ENCODE data around the gene PKNOX2.

The PKNOX2 gene

DNA sequence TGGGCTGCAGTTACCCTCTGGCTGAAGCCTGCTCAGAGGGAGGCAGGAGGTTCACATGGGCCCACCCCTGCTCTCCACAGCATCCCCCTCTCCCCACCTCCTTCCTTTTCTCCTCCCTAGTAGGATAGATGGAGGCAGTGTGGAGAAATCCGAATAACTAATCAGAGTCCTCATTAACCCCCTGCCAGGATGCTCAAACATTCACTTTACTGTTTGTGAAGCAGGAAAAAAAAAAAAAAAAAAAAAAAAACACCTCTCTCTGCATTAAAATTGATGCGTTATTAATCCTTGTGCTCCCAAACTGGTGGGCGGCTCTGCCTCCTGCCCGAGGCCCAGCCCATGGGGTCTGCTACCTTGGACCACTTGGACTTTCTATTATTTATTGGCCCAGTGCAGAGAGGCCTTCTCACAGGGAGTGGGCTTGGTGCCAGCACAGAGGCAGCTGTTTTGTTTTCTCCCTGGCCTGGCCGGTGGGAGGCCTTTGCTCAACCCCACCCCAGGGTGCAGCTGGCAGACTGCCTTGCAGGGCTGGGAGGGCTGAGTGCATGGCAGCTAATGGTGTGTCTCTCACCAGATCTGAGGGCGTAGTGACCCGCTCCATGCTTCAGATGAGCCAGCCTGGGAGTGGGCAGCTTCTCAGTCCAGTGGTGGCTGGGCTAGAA is 150.7 kb downstream of the PKNOX2 start:
- Histone ChIP-seq H3K27ac (ENCODE audit: low read depth, low read length) (no peak overlapping the region), H3K36me3 (ENCODE audit: control insufficient read depth, insufficient read depth, low read length) (no peaks in the 10 kb centered on the region), H3K4me3 (ENCODE audit: low read depth, low read length) (no peak overlapping the region), H3K9me3 (ENCODE audit: control insufficient read depth, insufficient read depth, low read length) (no peaks in the 10 kb centered on the region; the same call in 1 of the 2 replicates), H3K9ac (ENCODE audit: low read depth, low read length) (no peak overlapping the region), H3K4me1 (ENCODE audit: control insufficient read depth, insufficient read depth, low read length) (peaks cover 38% of the 10 kb centered on the region), H3K27me3 (ENCODE audit: control insufficient read depth, insufficient read depth, low read length) (no peaks in the 10 kb centered on the region)

DNA sequence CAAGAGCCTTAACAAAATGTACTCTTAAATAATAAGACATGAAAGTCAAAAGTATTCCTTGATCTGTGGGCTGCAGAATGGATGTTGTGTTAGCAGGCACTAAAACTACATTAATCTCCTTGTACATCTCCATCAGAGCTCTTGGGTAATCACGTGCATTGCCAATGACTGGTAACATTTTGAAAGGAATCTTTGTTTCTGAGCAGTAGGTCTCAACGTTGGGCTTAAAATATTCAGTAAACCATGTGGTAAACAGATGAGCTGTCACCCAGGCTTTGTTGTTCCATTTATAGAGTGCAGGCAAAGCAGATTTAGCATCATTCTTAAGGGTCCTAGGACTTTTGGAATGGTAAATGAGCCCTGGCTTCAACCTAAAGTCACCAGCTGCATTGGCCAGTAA is 152.9 kb downstream of the PKNOX2 start:
- Histone ChIP-seq H3K36me3 (ENCODE audit: control insufficient read depth, insufficient read depth, low read length) (no peaks in the 10 kb centered on the region), H3K27ac (ENCODE audit: low read depth, low read length) (no peak overlapping the region), H3K4me3 (ENCODE audit: low read depth, low read length) (no peak overlapping the region), H3K27me3 (ENCODE audit: control insufficient read depth, insufficient read depth, low read length) (no peaks in the 10 kb centered on the region), H3K9ac (ENCODE audit: low read depth, low read length) (no peak overlapping the region), H3K9me3 (ENCODE audit: control insufficient read depth, insufficient read depth, low read length) (no peaks in the 10 kb centered on the region; the same call in 1 of the 2 replicates), H3K4me1 (ENCODE audit: control insufficient read depth, insufficient read depth, low read length) (peaks cover 41% of the 10 kb centered on the region)

GRCh38 chr11:125319649-125320048 is 155.1 kb downstream of the PKNOX2 start:
- no peak overlapping the region for H3K27ac ChIP-seq (ENCODE audit: low read depth, low read length)
- no peak overlapping the region for H3K4me3 ChIP-seq (ENCODE audit: low read depth, low read length)
- no peaks in the 10 kb centered on the region; the same call in 1 of the 2 replicates for H3K9me3 ChIP-seq (ENCODE audit: control insufficient read depth, insufficient read depth, low read length)
- no peak overlapping the region for H3K9ac ChIP-seq (ENCODE audit: low read depth, low read length)
- H3K27me3 ChIP-seq (ENCODE audit: control insufficient read depth, insufficient read depth, low read length): no peaks in the 10 kb centered on the region
- H3K4me1 ChIP-seq (ENCODE audit: control insufficient read depth, insufficient read depth, low read length): peaks cover 19% of the 10 kb centered on the region
- H3K36me3 ChIP-seq (ENCODE audit: control insufficient read depth, insufficient read depth, low read length): no peaks in the 10 kb centered on the region

DNA sequence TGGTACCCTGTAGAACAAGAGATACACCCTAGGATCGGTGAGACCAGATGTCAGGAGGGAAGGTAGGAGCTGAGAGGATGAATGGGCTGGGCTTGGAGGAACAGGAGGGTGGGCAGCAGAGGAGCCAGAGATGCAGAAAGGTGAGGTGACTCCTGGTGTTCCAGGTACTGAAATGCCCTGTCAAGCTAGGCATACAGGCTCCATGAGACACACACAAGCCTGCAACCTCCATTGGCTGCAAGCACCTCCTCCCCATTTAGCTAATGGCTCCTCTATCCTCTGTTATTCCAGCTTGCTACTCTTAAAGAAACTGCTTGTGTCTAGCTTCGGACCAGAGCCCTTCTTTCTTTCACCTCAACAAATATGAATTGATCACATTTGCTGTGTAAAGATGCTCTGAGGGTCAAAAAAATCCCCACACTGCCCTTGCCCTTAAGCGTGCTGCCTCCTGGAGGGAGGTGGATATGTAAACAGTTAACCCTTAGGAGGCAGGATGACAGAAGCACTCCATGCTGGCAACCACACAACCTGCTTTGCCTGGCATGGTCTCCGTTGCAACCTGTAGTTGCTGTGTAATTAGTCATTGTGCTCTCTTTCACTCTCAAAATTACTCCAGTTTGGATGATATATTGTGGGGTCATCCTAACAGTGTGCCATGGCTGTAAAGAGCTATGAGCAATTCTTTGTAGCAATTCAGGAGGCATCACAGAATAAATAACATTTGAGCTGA is 156.0 kb downstream of the PKNOX2 start:
- H3K4me3 ChIP-seq (ENCODE audit: low read depth, low read length): no peak overlapping the region
- no peaks in the 10 kb centered on the region for H3K36me3 ChIP-seq (ENCODE audit: control insufficient read depth, insufficient read depth, low read length)
- no peak overlapping the region for H3K9ac ChIP-seq (ENCODE audit: low read depth, low read length)
- no peaks in the 10 kb centered on the region for H3K27me3 ChIP-seq (ENCODE audit: control insufficient read depth, insufficient read depth, low read length)
- H3K4me1 ChIP-seq (ENCODE audit: control insufficient read depth, insufficient read depth, low read length): peaks cover 11% of the 10 kb centered on the region
- H3K9me3 ChIP-seq (ENCODE audit: control insufficient read depth, insufficient read depth, low read length): no peaks in the 10 kb centered on the region; the same call in 1 of the 2 replicates
- no peak overlapping the region for H3K27ac ChIP-seq (ENCODE audit: low read depth, low read length)

- Histone ChIP-seq H3K27ac (ENCODE audit: low read depth, low read length) (no peak overlapping the region), H3K9me3 (ENCODE audit: control insufficient read depth, insufficient read depth, low read length) (no peaks in the 10 kb centered on the region; the same call in 1 of the 2 replicates), H3K27me3 (ENCODE audit: control insufficient read depth, insufficient read depth, low read length) (no peaks in the 10 kb centered on the region), H3K36me3 (ENCODE audit: control insufficient read depth, insufficient read depth, low read length) (no peaks in the 10 kb centered on the region), H3K4me1 (ENCODE audit: control insufficient read depth, insufficient read depth, low read length) (peaks cover 11% of the 10 kb centered on the region; the same call in 1 of the 2 replicates), H3K9ac (ENCODE audit: low read depth, low read length) (no peak overlapping the region), H3K4me3 (ENCODE audit: low read depth, low read length) (no peak overlapping the region)
These were observed 157.7 kb downstream of the PKNOX2 start for GRCh38 chr11:125322289-125322688.

DNA sequence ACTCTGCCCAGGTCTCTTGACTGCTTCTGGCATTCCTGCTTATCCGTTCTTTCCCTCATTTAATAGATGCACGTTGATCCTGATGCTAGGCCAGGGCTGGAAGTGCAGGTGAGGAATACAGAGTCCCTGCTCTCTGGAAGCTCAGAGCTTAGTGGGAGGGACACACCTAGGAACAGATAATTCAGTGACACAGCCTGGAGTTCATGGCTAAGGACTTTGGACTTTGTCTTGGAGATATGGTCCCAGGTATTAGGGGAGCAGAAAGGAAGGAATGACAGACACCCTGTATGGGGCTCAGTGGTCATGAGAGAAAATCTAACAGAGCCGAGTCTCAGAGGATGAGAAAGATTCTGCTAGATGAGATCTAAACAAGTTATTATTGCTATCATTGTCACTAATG is 160.6 kb downstream of the PKNOX2 start:
- Histone ChIP-seq H3K27me3 (ENCODE audit: control insufficient read depth, insufficient read depth, low read length) (no peaks in the 10 kb centered on the region), H3K9ac (ENCODE audit: low read depth, low read length) (no peak overlapping the region), H3K9me3 (ENCODE audit: control insufficient read depth, insufficient read depth, low read length) (no peaks in the 10 kb centered on the region), H3K36me3 (ENCODE audit: control insufficient read depth, insufficient read depth, low read length) (no peaks in the 10 kb centered on the region), H3K27ac (ENCODE audit: low read depth, low read length) (no peak overlapping the region), H3K4me1 (ENCODE audit: control insufficient read depth, insufficient read depth, low read length) (peaks cover 9% of the 10 kb centered on the region; the same call in 1 of the 2 replicates), H3K4me3 (ENCODE audit: low read depth, low read length) (no peak overlapping the region)

- Histone ChIP-seq H3K4me1 (ENCODE audit: control insufficient read depth, insufficient read depth, low read length) (peaks cover 7% of the 10 kb centered on the region; the same call in 1 of the 2 replicates), H3K27ac (ENCODE audit: low read depth, low read length) (no peak overlapping the region), H3K9me3 (ENCODE audit: control insufficient read depth, insufficient read depth, low read length) (no peaks in the 10 kb centered on the region), H3K4me3 (ENCODE audit: low read depth, low read length) (no peak overlapping the region), H3K36me3 (ENCODE audit: control insufficient read depth, insufficient read depth, low read length) (no peaks in the 10 kb centered on the region), H3K9ac (ENCODE audit: low read depth, low read length) (no peak overlapping the region), H3K27me3 (ENCODE audit: control insufficient read depth, insufficient read depth, low read length) (no peaks in the 10 kb centered on the region)
These were observed 161.6 kb downstream of the PKNOX2 start for GRCh38 chr11:125326126-125326525.

GRCh38 chr11:125327518-125328224 is 163.1 kb downstream of the PKNOX2 start:
- H3K9ac ChIP-seq (ENCODE audit: low read depth, low read length): no peak overlapping the region
- no peaks in the 10 kb centered on the region for H3K9me3 ChIP-seq (ENCODE audit: control insufficient read depth, insufficient read depth, low read length)
- H3K36me3 ChIP-seq (ENCODE audit: control insufficient read depth, insufficient read depth, low read length): no peaks in the 10 kb centered on the region
- peaks cover 7% of the 10 kb centered on the region; the same call in 1 of the 2 replicates for H3K4me1 ChIP-seq (ENCODE audit: control insufficient read depth, insufficient read depth, low read length)
- no peaks in the 10 kb centered on the region for H3K27me3 ChIP-seq (ENCODE audit: control insufficient read depth, insufficient read depth, low read length)
- H3K4me3 ChIP-seq (ENCODE audit: low read depth, low read length): no peak overlapping the region
- no peak overlapping the region for H3K27ac ChIP-seq (ENCODE audit: low read depth, low read length)

GRCh38 chr11:125328225-125328580 is 163.7 kb downstream of the PKNOX2 start:
- Histone ChIP-seq H3K9me3 (ENCODE audit: control insufficient read depth, insufficient read depth, low read length) (no peaks in the 10 kb centered on the region), H3K27ac (ENCODE audit: low read depth, low read length) (no peak overlapping the region), H3K36me3 (ENCODE audit: control insufficient read depth, insufficient read depth, low read length) (no peaks in the 10 kb centered on the region), H3K9ac (ENCODE audit: low read depth, low read length) (no peak overlapping the region), H3K4me3 (ENCODE audit: low read depth, low read length) (no peak overlapping the region), H3K27me3 (ENCODE audit: control insufficient read depth, insufficient read depth, low read length) (no peaks in the 10 kb centered on the region), H3K4me1 (ENCODE audit: control insufficient read depth, insufficient read depth, low read length) (peaks cover 7% of the 10 kb centered on the region; the same call in 1 of the 2 replicates)

DNA sequence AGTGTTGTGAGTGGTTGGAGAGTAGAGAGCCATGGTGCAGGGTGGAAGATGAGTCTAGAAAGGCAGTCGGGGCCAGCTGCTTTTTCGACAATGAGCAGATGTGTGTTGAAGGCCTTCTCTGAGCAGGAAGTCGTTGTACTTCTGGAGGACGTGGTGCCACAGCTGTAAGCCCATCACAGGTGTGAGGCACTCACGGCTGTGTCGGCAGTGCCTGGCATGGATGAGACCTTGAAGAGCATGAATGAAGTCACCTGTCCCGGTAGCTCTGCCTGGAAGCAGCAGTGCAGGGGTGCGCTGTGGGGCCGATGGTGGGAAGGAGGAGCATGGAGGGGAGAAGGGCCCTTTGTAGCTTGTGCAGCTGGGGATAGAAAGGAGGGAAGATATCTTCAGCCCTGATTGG is 165.2 kb downstream of the PKNOX2 start:
- H3K27ac ChIP-seq (ENCODE audit: low read depth, low read length): no peak overlapping the region
- H3K36me3 ChIP-seq (ENCODE audit: control insufficient read depth, insufficient read depth, low read length): no peaks in the 10 kb centered on the region
- H3K4me1 ChIP-seq (ENCODE audit: control insufficient read depth, insufficient read depth, low read length): peaks cover 7% of the 10 kb centered on the region; the same call in 1 of the 2 replicates
- no peak overlapping the region for H3K4me3 ChIP-seq (ENCODE audit: low read depth, low read length)
- no peak overlapping the region for H3K9ac ChIP-seq (ENCODE audit: low read depth, low read length)
- H3K27me3 ChIP-seq (ENCODE audit: control insufficient read depth, insufficient read depth, low read length): no peaks in the 10 kb centered on the region
- no peaks in the 10 kb centered on the region for H3K9me3 ChIP-seq (ENCODE audit: control insufficient read depth, insufficient read depth, low read length)

All from HUES48 (cell line).